ENCODE data around the gene AACS.

AACS gene

GRCh38 chr12:125120566-125120965, 55.3 kb downstream of the AACS start:
- Histone ChIP-seq H3K27me3 (ENCODE audit: control insufficient read depth, insufficient read depth, low read length) (no peaks in the 10 kb centered on the region), H3K9me3 (ENCODE audit: control insufficient read depth, low read length) (no peaks in the 10 kb centered on the region), H3K36me3 (ENCODE audit: control insufficient read depth, insufficient read depth, low read length) (no peaks in the 10 kb centered on the region), H3K9ac (ENCODE audit: low read length) (no peak overlapping the region), H3K4me3 (ENCODE audit: low read length) (no peak overlapping the region), H3K4me1 (ENCODE audit: control insufficient read depth, insufficient read depth, low read length) (peaks cover 26% of the 10 kb centered on the region)

DNA sequence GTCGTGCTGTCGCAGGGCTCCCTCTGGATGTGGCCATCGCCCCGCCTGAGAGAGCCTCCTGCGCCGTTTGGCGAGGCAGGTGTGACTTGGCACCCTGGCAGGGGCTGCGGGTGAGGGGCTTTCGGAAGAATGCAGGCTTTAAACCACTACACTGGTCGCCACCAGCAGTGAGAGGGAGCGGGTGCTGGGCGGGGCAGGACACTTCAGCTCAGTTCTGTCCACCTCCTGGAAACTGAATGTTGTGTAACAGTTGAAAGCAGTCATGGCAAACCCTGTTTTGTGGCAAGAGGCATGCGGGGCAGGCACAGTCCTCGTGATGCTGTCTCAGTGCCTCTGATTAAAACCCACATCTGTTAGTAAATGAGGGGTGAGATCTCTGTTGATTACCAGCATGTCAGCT, 55.9 kb downstream of the AACS start:
- no peaks in the 10 kb centered on the region for H3K36me3 ChIP-seq (ENCODE audit: control insufficient read depth, insufficient read depth, low read length)
- H3K4me3 ChIP-seq (ENCODE audit: low read length) = no peak overlapping the region
- H3K9ac ChIP-seq (ENCODE audit: low read length) = no peak overlapping the region
- H3K9me3 ChIP-seq (ENCODE audit: control insufficient read depth, low read length) = no peaks in the 10 kb centered on the region
- no peaks in the 10 kb centered on the region for H3K27me3 ChIP-seq (ENCODE audit: control insufficient read depth, insufficient read depth, low read length)
- H3K4me1 ChIP-seq (ENCODE audit: control insufficient read depth, insufficient read depth, low read length) = peaks cover 26% of the 10 kb centered on the region

DNA sequence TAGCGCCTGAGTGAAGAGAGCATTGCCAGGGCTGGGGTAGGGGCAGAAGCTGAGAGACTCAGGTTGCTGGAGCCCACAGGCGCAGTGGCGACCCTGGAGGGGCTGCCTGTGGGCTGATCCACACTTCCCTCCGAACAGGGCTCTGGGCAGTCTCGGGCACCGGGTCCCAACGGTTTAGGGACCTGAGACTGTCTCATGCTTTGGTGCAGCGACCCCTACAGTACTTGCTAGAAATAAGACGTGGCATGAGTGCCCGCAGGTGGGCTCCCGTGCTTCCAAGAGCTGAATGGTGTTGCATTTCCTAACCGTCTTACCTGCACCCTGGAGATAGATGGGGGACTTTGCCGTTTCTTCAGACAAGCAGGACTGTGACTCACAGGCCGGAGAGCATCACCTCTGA, 57.4 kb downstream of the AACS start:
- Histone ChIP-seq H3K27me3 (ENCODE audit: control insufficient read depth, insufficient read depth, low read length) (no peaks in the 10 kb centered on the region), H3K36me3 (ENCODE audit: control insufficient read depth, insufficient read depth, low read length) (no peaks in the 10 kb centered on the region), H3K9ac (ENCODE audit: low read length) (no peak overlapping the region), H3K9me3 (ENCODE audit: control insufficient read depth, low read length) (no peaks in the 10 kb centered on the region), H3K4me1 (ENCODE audit: control insufficient read depth, insufficient read depth, low read length) (peaks cover 26% of the 10 kb centered on the region), H3K4me3 (ENCODE audit: low read length) (no peak overlapping the region)

DNA sequence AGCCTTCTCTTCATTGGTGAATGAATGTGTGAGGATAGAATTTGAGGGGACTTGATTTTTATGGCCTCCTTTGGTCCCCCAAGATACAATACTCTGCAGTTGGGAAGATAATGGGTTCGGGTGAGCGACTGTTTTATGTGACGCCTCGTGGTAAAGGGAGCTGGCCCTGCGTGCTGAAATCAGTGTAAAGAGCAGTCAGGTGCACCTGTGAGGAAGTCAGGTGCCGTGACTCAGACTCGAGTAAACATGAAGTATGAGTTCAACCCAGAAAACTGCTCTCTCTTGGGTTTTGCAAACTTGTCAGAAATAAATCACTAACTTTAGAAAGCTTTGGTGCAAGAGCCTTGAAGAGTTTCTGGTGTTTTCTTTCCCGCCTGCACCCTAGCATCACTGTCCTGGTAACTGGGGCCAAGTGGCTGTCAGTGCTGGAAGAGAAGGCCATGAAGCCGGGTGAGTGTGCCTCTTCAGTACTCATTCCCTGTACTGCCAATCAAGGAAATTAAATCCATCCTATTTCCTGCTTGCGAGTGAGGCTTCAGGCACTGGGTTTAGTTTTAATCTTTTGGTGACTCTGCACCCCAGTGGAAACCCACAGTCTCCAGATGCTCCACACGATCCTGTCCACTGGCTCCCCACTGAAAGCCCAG, 59.2 kb downstream of the AACS start:
- H3K36me3 ChIP-seq (ENCODE audit: control insufficient read depth, insufficient read depth, low read length) = no peaks in the 10 kb centered on the region
- H3K4me3 ChIP-seq (ENCODE audit: low read length) = no peak overlapping the region
- no peaks in the 10 kb centered on the region for H3K27me3 ChIP-seq (ENCODE audit: control insufficient read depth, insufficient read depth, low read length)

GRCh38 chr12:125125271-125125670, 60.0 kb downstream of the AACS start:
- Histone ChIP-seq H3K4me3 (ENCODE audit: low read length) (no peak overlapping the region), H3K36me3 (ENCODE audit: control insufficient read depth, insufficient read depth, low read length) (no peaks in the 10 kb centered on the region), H3K9me3 (ENCODE audit: control insufficient read depth, low read length) (no peaks in the 10 kb centered on the region), H3K4me1 (ENCODE audit: control insufficient read depth, insufficient read depth, low read length) (peaks cover 26% of the 10 kb centered on the region), H3K9ac (ENCODE audit: low read length) (no peak overlapping the region), H3K27me3 (ENCODE audit: control insufficient read depth, insufficient read depth, low read length) (no peaks in the 10 kb centered on the region)

More for the DNA sequence above, 59.2 kb downstream of the AACS start:
- no peak overlapping the region for H3K9ac ChIP-seq (ENCODE audit: low read length)
- H3K9me3 ChIP-seq (ENCODE audit: control insufficient read depth, low read length) = no peaks in the 10 kb centered on the region
- H3K4me1 ChIP-seq (ENCODE audit: control insufficient read depth, insufficient read depth, low read length) = peaks cover 26% of the 10 kb centered on the region

DNA sequence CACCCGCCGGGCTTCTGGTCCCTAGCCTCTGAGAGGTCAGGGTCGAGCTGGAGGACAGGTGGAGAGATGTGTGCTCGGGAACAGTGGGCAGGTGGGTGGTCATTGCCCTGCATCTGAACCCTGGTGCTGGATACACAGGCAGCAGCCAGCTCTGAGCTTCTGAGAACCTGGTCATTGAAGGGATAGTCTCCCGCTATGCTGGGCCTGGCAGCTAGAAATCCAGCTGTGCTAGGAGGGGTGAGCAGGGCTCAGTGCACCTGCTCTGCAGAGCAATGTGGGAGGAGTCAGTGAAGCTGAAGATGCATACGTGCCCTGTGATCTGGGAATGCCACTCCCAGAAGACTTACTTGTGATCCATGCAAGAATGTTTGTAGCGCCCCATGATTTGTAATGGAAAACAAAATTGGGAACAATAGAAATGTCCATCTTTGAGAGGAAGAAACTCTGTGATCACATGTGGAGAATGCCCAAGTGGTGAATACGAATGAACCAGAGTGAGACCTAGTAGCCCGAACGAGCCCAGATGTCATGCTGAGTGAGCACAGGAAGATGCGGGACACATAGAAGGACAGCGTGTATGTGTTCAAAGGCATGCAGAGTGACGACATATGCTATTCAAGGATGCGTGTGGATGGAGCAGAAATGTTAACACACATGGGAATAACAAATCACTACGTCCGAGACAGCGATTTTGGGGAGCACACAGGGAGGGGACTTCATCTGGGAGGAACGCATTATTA, 63.4 kb downstream of the AACS start:
- Histone ChIP-seq H3K9me3 (ENCODE audit: control insufficient read depth, low read length) (no peaks in the 10 kb centered on the region), H3K27me3 (ENCODE audit: control insufficient read depth, insufficient read depth, low read length) (no peaks in the 10 kb centered on the region), H3K36me3 (ENCODE audit: control insufficient read depth, insufficient read depth, low read length) (no peaks in the 10 kb centered on the region), H3K4me3 (ENCODE audit: low read length) (no peak overlapping the region), H3K9ac (ENCODE audit: low read length) (no peak overlapping the region), H3K4me1 (ENCODE audit: control insufficient read depth, insufficient read depth, low read length) (peaks cover 20% of the 10 kb centered on the region)

DNA sequence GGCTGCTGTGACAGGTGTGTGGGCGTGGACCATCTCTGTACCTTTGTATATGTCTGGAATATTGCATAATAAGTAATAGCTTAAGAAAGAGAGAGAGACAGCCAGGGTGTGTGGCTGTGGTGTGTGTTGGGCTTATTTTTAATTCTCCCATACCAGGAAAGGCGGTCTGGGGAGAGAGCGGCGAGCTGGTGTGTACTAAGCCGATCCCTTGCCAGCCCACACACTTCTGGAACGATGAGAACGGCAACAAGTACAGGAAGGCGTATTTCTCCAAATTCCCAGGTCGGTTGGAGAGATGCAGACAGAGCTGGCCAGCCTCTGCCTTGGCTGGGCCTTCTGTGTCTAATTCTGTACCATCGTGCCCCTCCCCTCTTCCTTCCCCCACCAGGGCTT, 63.9 kb downstream of the AACS start:
- Histone ChIP-seq H3K27me3 (ENCODE audit: control insufficient read depth, insufficient read depth, low read length) (no peaks in the 10 kb centered on the region), H3K4me3 (ENCODE audit: low read length) (no peak overlapping the region), H3K9me3 (ENCODE audit: control insufficient read depth, low read length) (no peaks in the 10 kb centered on the region), H3K4me1 (ENCODE audit: control insufficient read depth, insufficient read depth, low read length) (peaks cover 14% of the 10 kb centered on the region), H3K36me3 (ENCODE audit: control insufficient read depth, insufficient read depth, low read length) (no peaks in the 10 kb centered on the region), H3K9ac (ENCODE audit: low read length) (no peak overlapping the region)

GRCh38 chr12:125129591-125130255, 64.5 kb downstream of the AACS start:
- Histone ChIP-seq H3K36me3 (ENCODE audit: control insufficient read depth, insufficient read depth, low read length) (no peaks in the 10 kb centered on the region), H3K4me3 (ENCODE audit: low read length) (no peak overlapping the region), H3K4me1 (ENCODE audit: control insufficient read depth, insufficient read depth, low read length) (peaks cover 9% of the 10 kb centered on the region), H3K9ac (ENCODE audit: low read length) (no peak overlapping the region), H3K9me3 (ENCODE audit: control insufficient read depth, low read length) (no peaks in the 10 kb centered on the region), H3K27me3 (ENCODE audit: control insufficient read depth, insufficient read depth, low read length) (no peaks in the 10 kb centered on the region)

- Histone ChIP-seq H3K4me3 (ENCODE audit: low read length) (no peak overlapping the region), H3K27me3 (ENCODE audit: control insufficient read depth, insufficient read depth, low read length) (no peaks in the 10 kb centered on the region), H3K9ac (ENCODE audit: low read length) (no peak overlapping the region), H3K36me3 (ENCODE audit: control insufficient read depth, insufficient read depth, low read length) (no peaks in the 10 kb centered on the region), H3K9me3 (ENCODE audit: control insufficient read depth, low read length) (no peaks in the 10 kb centered on the region), H3K4me1 (ENCODE audit: control insufficient read depth, insufficient read depth, low read length) (no peaks in the 10 kb centered on the region)
Measured at GRCh38 chr12:125131958-125132357, 66.7 kb downstream of the AACS start.

DNA sequence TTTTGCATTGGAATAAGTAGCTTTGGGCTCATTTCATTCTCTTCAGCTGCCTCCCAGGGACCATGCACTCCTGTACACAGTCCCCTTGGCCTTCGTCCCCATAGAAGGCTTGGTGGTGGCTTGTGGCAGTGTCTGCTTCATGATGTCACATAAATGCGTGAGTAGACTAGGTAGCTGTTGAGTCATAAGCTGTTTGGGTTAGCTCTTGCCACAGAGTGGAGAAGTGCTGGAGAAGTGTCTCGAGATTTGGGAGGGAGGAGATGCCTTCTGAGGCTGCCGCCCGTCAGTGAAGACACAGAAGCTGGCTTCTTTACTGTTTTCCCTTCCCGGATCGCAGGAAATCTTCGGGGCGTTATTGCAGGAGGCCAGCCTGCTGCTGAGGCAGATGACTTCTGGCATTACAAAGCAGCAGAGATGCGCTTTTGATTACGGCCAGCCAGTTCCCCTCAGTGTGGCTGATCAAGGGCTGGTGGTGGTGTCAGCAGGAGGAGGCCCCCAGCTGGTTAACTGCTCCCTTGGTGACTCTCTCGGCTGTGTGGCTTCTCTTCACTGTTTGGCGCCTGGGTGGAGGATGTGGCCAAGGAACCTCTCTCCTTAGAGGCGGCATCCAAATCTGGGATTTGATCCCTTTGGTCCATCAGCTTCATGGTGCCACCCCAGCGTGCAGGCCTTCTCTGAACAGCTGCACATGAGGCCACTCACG, 67.6 kb downstream of the AACS start:
- H3K4me1 ChIP-seq (ENCODE audit: control insufficient read depth, insufficient read depth, low read length) = no peaks in the 10 kb centered on the region
- H3K27me3 ChIP-seq (ENCODE audit: control insufficient read depth, insufficient read depth, low read length) = no peaks in the 10 kb centered on the region
- no peak overlapping the region for H3K4me3 ChIP-seq (ENCODE audit: low read length)
- H3K9ac ChIP-seq (ENCODE audit: low read length) = no peak overlapping the region
- H3K36me3 ChIP-seq (ENCODE audit: control insufficient read depth, insufficient read depth, low read length) = no peaks in the 10 kb centered on the region
- no peaks in the 10 kb centered on the region for H3K9me3 ChIP-seq (ENCODE audit: control insufficient read depth, low read length)

GRCh38 chr12:125133616-125134015, 68.4 kb downstream of the AACS start:
- Histone ChIP-seq H3K36me3 (ENCODE audit: control insufficient read depth, insufficient read depth, low read length) (no peaks in the 10 kb centered on the region), H3K4me3 (ENCODE audit: low read length) (no peak overlapping the region), H3K9ac (ENCODE audit: low read length) (no peak overlapping the region), H3K9me3 (ENCODE audit: control insufficient read depth, low read length) (no peaks in the 10 kb centered on the region), H3K27me3 (ENCODE audit: control insufficient read depth, insufficient read depth, low read length) (no peaks in the 10 kb centered on the region), H3K4me1 (ENCODE audit: control insufficient read depth, insufficient read depth, low read length) (no peaks in the 10 kb centered on the region)

DNA sequence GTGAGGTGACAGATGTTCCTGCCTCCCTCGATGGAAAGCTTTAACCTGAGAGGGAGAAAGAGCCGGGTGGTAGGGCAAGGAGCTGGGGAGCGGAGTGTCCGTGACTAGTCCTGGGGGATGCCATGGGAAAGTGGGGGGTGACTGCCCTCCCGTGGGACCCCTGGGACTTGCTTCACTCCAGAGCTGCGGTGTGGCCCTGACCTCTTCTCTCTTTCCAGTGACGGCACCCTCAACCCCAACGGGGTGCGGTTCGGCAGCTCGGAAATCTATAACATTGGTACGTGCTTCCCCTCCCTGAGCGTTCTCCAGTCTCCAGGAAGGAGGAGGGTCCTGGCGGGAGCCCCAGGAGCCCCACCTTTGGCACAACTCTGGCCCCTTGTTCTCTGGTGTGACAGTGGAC, 69.3 kb downstream of the AACS start:
- Histone ChIP-seq H3K36me3 (ENCODE audit: control insufficient read depth, insufficient read depth, low read length) (no peaks in the 10 kb centered on the region), H3K27me3 (ENCODE audit: control insufficient read depth, insufficient read depth, low read length) (no peaks in the 10 kb centered on the region), H3K4me1 (ENCODE audit: control insufficient read depth, insufficient read depth, low read length) (no peaks in the 10 kb centered on the region), H3K9ac (ENCODE audit: low read length) (no peak overlapping the region), H3K4me3 (ENCODE audit: low read length) (no peak overlapping the region), H3K9me3 (ENCODE audit: control insufficient read depth, low read length) (no peaks in the 10 kb centered on the region)
